Liver (tissue), 3 donors: ENCODE results near the gene PLGLB1.
A peak's percentile ranks its signal among the peaks of the same experiment; 100 is the strongest.
"Not testable (repeated sequence)": the region's sequence is repeated elsewhere in the genome, so short reads cannot be mapped to it uniquely, and the experiment has no call there.

Source experiments
- EGR1 ChIP-seq, 2 donors: IDR thresholded peaks; 2 replicates each; pipeline ENCODE4 v1.6.1; 2016 to 2018; ENCODE audit warnings: antibody characterized with exemption in 2 of 2, low read depth in 2 of 2
- FOXA1 ChIP-seq: IDR thresholded peaks from 2 replicates; pipeline ENCODE4 v1.6.1; 2016; ENCODE audit warnings: antibody characterized with exemption
- HNF4G ChIP-seq: IDR thresholded peaks from 2 replicates; pipeline ENCODE4 v1.6.1; 2016; ENCODE audit warnings: antibody characterized with exemption
- RAD21 ChIP-seq, 2 donors: IDR thresholded peaks; 2 replicates each; pipeline ENCODE4 v1.6.1; 2016; ENCODE audit warnings: antibody characterized with exemption in 2 of 2, mild to moderate bottlenecking in 2 of 2
- RXRA ChIP-seq, 2 donors: IDR thresholded peaks; 2 replicates each; pipeline ENCODE4 v1.6.1; 2017 to 2018; ENCODE audit warnings: antibody characterized with exemption in 2 of 2, mild to moderate bottlenecking in 1 of 2
- SP1 ChIP-seq: IDR thresholded peaks from 2 replicates; pipeline ENCODE4 v1.6.1; 2018; ENCODE audit warnings: antibody characterized with exemption, mild to moderate bottlenecking
- TAF1 ChIP-seq: conservative IDR thresholded peaks from 2 replicates; pipeline ENCODE4 v1.6.1; 2016; ENCODE audit warnings: antibody characterized with exemption, mild to moderate bottlenecking
- YY1 ChIP-seq: IDR thresholded peaks from 2 replicates; pipeline ENCODE4 v1.6.1; 2016; ENCODE audit warnings: antibody characterized with exemption, mild to moderate bottlenecking
- TF ChIP-seq, protein P1 (sequence below): fragments of 150-350 bp; IDR thresholded peaks from 2 replicates; pipeline ENCODE4 v1.5.1; 2017; ENCODE audit warnings: improper control_type of control experiment, low read depth, low read length; ENCODE audit not compliant: missing input control
- TF ChIP-seq, protein P2 (sequence below): IDR thresholded peaks from 2 replicates; pipeline ENCODE4 v1.6.1; 2016; ENCODE audit warnings: antibody characterized with exemption
- TF ChIP-seq, protein P3 (sequence below): IDR thresholded peaks from 2 replicates; pipeline ENCODE4 v1.6.1; 2016; ENCODE audit warnings: antibody characterized with exemption, mild to moderate bottlenecking
- TF ChIP-seq, protein P4 (sequence below): IDR thresholded peaks from 2 replicates; pipeline ENCODE4 v1.6.1; 2016; ENCODE audit warnings: antibody characterized with exemption
- donor health status: healthy.
- donor health status: healthy.

DNA sequence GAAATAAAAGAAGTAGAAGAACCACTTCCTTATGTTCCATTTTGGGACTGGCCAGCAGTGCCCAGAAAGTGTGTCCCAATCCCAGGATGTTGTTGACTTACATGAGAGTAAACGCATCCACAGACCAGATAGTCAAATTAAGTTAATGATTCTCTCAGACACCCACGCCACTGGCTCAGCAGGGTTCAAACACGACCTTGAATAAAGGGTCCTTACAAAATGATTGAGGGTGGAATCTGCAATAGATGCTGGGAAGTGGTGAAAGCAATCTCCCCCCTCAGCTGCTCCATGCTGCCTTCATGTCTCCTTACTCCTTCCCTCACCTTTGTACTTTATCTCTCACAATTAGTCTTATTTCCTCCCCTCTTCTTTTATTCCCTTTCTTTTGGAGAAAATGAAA is at the start of gene PLGLB1:
- not testable (repeated sequence) for TF ChIP-seq HNF4G; FOXA1; YY1; TAF1; EGR1 (IDR thresholded peaks at IDR 0.05; ENCODE audit: low read depth in 2 of 2); RAD21 (IDR thresholded peaks at IDR 0.05); SP1
- TF ChIP-seq, protein P1, sequence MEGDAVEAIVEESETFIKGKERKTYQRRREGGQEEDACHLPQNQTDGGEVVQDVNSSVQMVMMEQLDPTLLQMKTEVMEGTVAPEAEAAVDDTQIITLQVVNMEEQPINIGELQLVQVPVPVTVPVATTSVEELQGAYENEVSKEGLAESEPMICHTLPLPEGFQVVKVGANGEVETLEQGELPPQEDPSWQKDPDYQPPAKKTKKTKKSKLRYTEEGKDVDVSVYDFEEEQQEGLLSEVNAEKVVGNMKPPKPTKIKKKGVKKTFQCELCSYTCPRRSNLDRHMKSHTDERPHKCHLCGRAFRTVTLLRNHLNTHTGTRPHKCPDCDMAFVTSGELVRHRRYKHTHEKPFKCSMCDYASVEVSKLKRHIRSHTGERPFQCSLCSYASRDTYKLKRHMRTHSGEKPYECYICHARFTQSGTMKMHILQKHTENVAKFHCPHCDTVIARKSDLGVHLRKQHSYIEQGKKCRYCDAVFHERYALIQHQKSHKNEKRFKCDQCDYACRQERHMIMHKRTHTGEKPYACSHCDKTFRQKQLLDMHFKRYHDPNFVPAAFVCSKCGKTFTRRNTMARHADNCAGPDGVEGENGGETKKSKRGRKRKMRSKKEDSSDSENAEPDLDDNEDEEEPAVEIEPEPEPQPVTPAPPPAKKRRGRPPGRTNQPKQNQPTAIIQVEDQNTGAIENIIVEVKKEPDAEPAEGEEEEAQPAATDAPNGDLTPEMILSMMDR = not testable (repeated sequence)
- TF ChIP-seq, protein P2, sequence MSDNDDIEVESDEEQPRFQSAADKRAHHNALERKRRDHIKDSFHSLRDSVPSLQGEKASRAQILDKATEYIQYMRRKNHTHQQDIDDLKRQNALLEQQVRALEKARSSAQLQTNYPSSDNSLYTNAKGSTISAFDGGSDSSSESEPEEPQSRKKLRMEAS = not testable (repeated sequence)
- TF ChIP-seq, protein P3, sequence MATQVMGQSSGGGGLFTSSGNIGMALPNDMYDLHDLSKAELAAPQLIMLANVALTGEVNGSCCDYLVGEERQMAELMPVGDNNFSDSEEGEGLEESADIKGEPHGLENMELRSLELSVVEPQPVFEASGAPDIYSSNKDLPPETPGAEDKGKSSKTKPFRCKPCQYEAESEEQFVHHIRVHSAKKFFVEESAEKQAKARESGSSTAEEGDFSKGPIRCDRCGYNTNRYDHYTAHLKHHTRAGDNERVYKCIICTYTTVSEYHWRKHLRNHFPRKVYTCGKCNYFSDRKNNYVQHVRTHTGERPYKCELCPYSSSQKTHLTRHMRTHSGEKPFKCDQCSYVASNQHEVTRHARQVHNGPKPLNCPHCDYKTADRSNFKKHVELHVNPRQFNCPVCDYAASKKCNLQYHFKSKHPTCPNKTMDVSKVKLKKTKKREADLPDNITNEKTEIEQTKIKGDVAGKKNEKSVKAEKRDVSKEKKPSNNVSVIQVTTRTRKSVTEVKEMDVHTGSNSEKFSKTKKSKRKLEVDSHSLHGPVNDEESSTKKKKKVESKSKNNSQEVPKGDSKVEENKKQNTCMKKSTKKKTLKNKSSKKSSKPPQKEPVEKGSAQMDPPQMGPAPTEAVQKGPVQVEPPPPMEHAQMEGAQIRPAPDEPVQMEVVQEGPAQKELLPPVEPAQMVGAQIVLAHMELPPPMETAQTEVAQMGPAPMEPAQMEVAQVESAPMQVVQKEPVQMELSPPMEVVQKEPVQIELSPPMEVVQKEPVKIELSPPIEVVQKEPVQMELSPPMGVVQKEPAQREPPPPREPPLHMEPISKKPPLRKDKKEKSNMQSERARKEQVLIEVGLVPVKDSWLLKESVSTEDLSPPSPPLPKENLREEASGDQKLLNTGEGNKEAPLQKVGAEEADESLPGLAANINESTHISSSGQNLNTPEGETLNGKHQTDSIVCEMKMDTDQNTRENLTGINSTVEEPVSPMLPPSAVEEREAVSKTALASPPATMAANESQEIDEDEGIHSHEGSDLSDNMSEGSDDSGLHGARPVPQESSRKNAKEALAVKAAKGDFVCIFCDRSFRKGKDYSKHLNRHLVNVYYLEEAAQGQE = not testable (repeated sequence)
- TF ChIP-seq, protein P4, sequence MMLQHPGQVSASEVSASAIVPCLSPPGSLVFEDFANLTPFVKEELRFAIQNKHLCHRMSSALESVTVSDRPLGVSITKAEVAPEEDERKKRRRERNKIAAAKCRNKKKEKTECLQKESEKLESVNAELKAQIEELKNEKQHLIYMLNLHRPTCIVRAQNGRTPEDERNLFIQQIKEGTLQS = not testable (repeated sequence)
- peak in 1 of 2 donors; percentile 18 for TF ChIP-seq RXRA (IDR thresholded peaks at IDR 0.05)
